Ectodermal cell (in vitro differentiated cells): Measurements from ENCODE around the gene FAM114A2.

ENCODE experiments used
- H3K27ac ChIP-seq: 2 replicates; pipeline ENCODE4 v1.7.0; 2013; ENCODE audit warnings: mild to moderate bottlenecking, low read depth, low read length; ENCODE audit not compliant: insufficient read depth, poor library complexity, severe bottlenecking
- H3K27me3 ChIP-seq: 2 replicates; pipeline ENCODE4 v1.7.0; 2013; ENCODE audit warnings: mild to moderate bottlenecking, low read length; ENCODE audit not compliant: insufficient read depth, control insufficient read depth, poor library complexity, severe bottlenecking
- H3K36me3 ChIP-seq: one replicate; pipeline ENCODE4 v1.7.0; 2013; ENCODE audit warnings: low read length; ENCODE audit not compliant: control insufficient read depth, insufficient read depth
- H3K4me1 ChIP-seq: one replicate; pipeline ENCODE4 v1.7.0; 2013; ENCODE audit warnings: low read length; ENCODE audit not compliant: control insufficient read depth, insufficient read depth
- H3K4me3 ChIP-seq: 2 replicates; pipeline ENCODE4 v1.7.0; 2013; ENCODE audit warnings: low read depth, low read length, control low read depth; ENCODE audit not compliant: insufficient read depth
- H3K9me3 ChIP-seq: 2 replicates; pipeline ENCODE4 v1.7.0; 2013; ENCODE audit warnings: mild to moderate bottlenecking, low read length, moderate library complexity; ENCODE audit not compliant: control insufficient read depth
- WGBS, 2 experiments: methylation state at CpG; one replicate each; pipeline ENCODE4 v1.1.7; 2013; ENCODE audit warnings: missing lambda C conversion rate in 2 of 2; 5-methylcytosine and 5-hydroxymethylcytosine counted together

FAM114A2 gene

GRCh38 chr5:154053468-154053867, 14.8 kb upstream of the FAM114A2 start:
- Histone ChIP-seq H3K4me1 (peaks cover 1% of the 10 kb centered on the region), H3K27ac (no peak overlapping the region), H3K9me3 (no peaks in the 10 kb centered on the region), H3K4me3 (no peak overlapping the region), H3K36me3 (peaks cover 4% of the 10 kb centered on the region), H3K27me3 (no peaks in the 10 kb centered on the region)
- WGBS, 2 experiments, result 92 to 98% methylated on average over 4 of the region's 4 CpGs

- H3K4me1 ChIP-seq, result no peaks in the 10 kb centered on the region
- 94 to 96% methylated on average over 4 of the region's 5 CpGs for WGBS, 2 experiments
- H3K4me3 ChIP-seq, result no peak overlapping the region
- H3K27me3 ChIP-seq, result no peaks in the 10 kb centered on the region
- H3K27ac ChIP-seq, result no peak overlapping the region
- H3K9me3 ChIP-seq, result no peaks in the 10 kb centered on the region
- peaks cover 4% of the 10 kb centered on the region for H3K36me3 ChIP-seq
Observed at GRCh38 chr5:154049636-154050035, 10.9 kb upstream of the FAM114A2 start.

GRCh38 chr5:154047324-154047723, 8.6 kb upstream of the FAM114A2 start:
- WGBS, 2 experiments, result 98 to 99% methylated on average over 3 of the region's 3 CpGs
- H3K27me3 ChIP-seq, result no peaks in the 10 kb centered on the region
- H3K4me1 ChIP-seq, result no peaks in the 10 kb centered on the region
- H3K9me3 ChIP-seq, result no peaks in the 10 kb centered on the region
- H3K27ac ChIP-seq, result no peak overlapping the region
- peaks cover 4% of the 10 kb centered on the region for H3K36me3 ChIP-seq
- no peak overlapping the region for H3K4me3 ChIP-seq

- Histone ChIP-seq H3K36me3 (peaks cover 4% of the 10 kb centered on the region), H3K27ac (no peak overlapping the region), H3K4me3 (no peak overlapping the region)
Observed at GRCh38 chr5:154046486-154046885, 7.8 kb upstream of the FAM114A2 start.

GRCh38 chr5:154044581-154044980, 5.9 kb upstream of the FAM114A2 start:
- H3K4me3 ChIP-seq, result no peak overlapping the region
- WGBS, 2 experiments, result 100% methylated on average over 1 to 2 of the region's 2 CpGs
- H3K9me3 ChIP-seq, result no peaks in the 10 kb centered on the region
- H3K4me1 ChIP-seq, result peaks cover 3% of the 10 kb centered on the region
- H3K27ac ChIP-seq, result no peak overlapping the region
- H3K36me3 ChIP-seq, result no peaks in the 10 kb centered on the region
- H3K27me3 ChIP-seq, result no peaks in the 10 kb centered on the region

More at GRCh38 chr5:154046486-154046885, 7.8 kb upstream of the FAM114A2 start:
- WGBS, 2 experiments, result 91 to 94% methylated on average over 7 of the region's 7 CpGs
- no peaks in the 10 kb centered on the region for H3K4me1 ChIP-seq
- H3K9me3 ChIP-seq, result no peaks in the 10 kb centered on the region
- H3K27me3 ChIP-seq, result no peaks in the 10 kb centered on the region

GRCh38 chr5:154044099-154044498, 5.4 kb upstream of the FAM114A2 start:
- no peak overlapping the region for H3K4me3 ChIP-seq
- no peaks in the 10 kb centered on the region for H3K36me3 ChIP-seq
- no peaks in the 10 kb centered on the region for H3K27me3 ChIP-seq
- WGBS, 2 experiments, result 90 to 91% methylated on average over 3 of the region's 3 CpGs
- H3K4me1 ChIP-seq, result peaks cover 7% of the 10 kb centered on the region
- no peak overlapping the region for H3K27ac ChIP-seq
- no peaks in the 10 kb centered on the region for H3K9me3 ChIP-seq

GRCh38 chr5:154042766-154043165, 4.1 kb upstream of the FAM114A2 start:
- H3K27ac ChIP-seq, result no peak overlapping the region
- 89 to 100% methylated on average over 1 to 2 of the region's 2 CpGs for WGBS, 2 experiments
- no peaks in the 10 kb centered on the region for H3K9me3 ChIP-seq
- no peaks in the 10 kb centered on the region for H3K27me3 ChIP-seq
- peaks cover 7% of the 10 kb centered on the region for H3K4me1 ChIP-seq
- H3K4me3 ChIP-seq, result no peak overlapping the region
- H3K36me3 ChIP-seq, result no peaks in the 10 kb centered on the region

GRCh38 chr5:154039458-154039829, 734 bp upstream of the FAM114A2 start:
- Histone ChIP-seq H3K9me3 (no peaks in the 10 kb centered on the region), H3K4me3 (peak overlapping the region; percentile 86), H3K4me1 (peaks cover 7% of the 10 kb centered on the region), H3K27me3 (no peaks in the 10 kb centered on the region), H3K27ac (no peak overlapping the region), H3K36me3 (no peaks in the 10 kb centered on the region)
- 78 to 82% methylated on average over 1 of the region's 1 CpG for WGBS, 2 experiments

- H3K27ac ChIP-seq, result no peak overlapping the region
- H3K4me1 ChIP-seq, result peaks cover 7% of the 10 kb centered on the region
- no peaks in the 10 kb centered on the region for H3K36me3 ChIP-seq
- no peaks in the 10 kb centered on the region for H3K27me3 ChIP-seq
- H3K4me3 ChIP-seq, result peak overlapping the region; percentile 86
- H3K9me3 ChIP-seq, result no peaks in the 10 kb centered on the region
- 3 to 4% methylated on average over 22 of the region's 22 CpGs for WGBS, 2 experiments
Observed at GRCh38 chr5:154038261-154038706, 426 bp downstream of the FAM114A2 start.

GRCh38 chr5:154034944-154035343, 3.8 kb downstream of the FAM114A2 start:
- H3K4me1 ChIP-seq, result peaks cover 7% of the 10 kb centered on the region
- H3K36me3 ChIP-seq, result no peaks in the 10 kb centered on the region
- H3K9me3 ChIP-seq, result no peaks in the 10 kb centered on the region
- no peaks in the 10 kb centered on the region for H3K27me3 ChIP-seq
- H3K27ac ChIP-seq, result no peak overlapping the region
- no peak overlapping the region for H3K4me3 ChIP-seq
- WGBS, 2 experiments, result 96 to 97% methylated on average over 3 of the region's 3 CpGs

- no peak overlapping the region for H3K27ac ChIP-seq
- H3K27me3 ChIP-seq, result no peaks in the 10 kb centered on the region
- H3K36me3 ChIP-seq, result no peaks in the 10 kb centered on the region
- no peaks in the 10 kb centered on the region for H3K4me1 ChIP-seq
- no peaks in the 10 kb centered on the region for H3K9me3 ChIP-seq
- WGBS, 2 experiments, result 91% methylated on average over 2 of the region's 2 CpGs
- H3K4me3 ChIP-seq, result no peak overlapping the region
Observed at GRCh38 chr5:154031937-154032489, 6.7 kb downstream of the FAM114A2 start.
